ENCODE measurements around the gene NME2.
A peak's percentile ranks its signal among the peaks of the same experiment; 100 is the strongest.
"Not testable (repeated sequence)": the region's sequence is repeated elsewhere in the genome, so short reads cannot be mapped to it uniquely, and the experiment has no call there.

The NME2 gene

GRCh38 chr17:51120739-51121619, 45.2 kb upstream of the NME2 start, which contains the start of gene SPAG9:
Gene SPAG9 (minus strand): TSS chr17:51120868. CDS start chr17:51120656, 212 bp downstream.
- peak; percentile 76 for ATAC-seq (ENCODE audit: low read depth)
- H3K4me1 ChIP-seq (ENCODE audit: insufficient read depth, poor library complexity, severe bottlenecking): peaks cover 17% of the 10 kb centered on the region

GRCh38 chr17:51121620-51122472, 44.4 kb upstream of the NME2 start:
- H3K27me3 ChIP-seq (ENCODE audit: insufficient read depth, poor library complexity, severe bottlenecking): no peaks in the 10 kb centered on the region
- peak overlapping the region; percentile 75 for H3K4me3 ChIP-seq (ENCODE audit: severe bottlenecking)
- TF ChIP-seq, protein P1, sequence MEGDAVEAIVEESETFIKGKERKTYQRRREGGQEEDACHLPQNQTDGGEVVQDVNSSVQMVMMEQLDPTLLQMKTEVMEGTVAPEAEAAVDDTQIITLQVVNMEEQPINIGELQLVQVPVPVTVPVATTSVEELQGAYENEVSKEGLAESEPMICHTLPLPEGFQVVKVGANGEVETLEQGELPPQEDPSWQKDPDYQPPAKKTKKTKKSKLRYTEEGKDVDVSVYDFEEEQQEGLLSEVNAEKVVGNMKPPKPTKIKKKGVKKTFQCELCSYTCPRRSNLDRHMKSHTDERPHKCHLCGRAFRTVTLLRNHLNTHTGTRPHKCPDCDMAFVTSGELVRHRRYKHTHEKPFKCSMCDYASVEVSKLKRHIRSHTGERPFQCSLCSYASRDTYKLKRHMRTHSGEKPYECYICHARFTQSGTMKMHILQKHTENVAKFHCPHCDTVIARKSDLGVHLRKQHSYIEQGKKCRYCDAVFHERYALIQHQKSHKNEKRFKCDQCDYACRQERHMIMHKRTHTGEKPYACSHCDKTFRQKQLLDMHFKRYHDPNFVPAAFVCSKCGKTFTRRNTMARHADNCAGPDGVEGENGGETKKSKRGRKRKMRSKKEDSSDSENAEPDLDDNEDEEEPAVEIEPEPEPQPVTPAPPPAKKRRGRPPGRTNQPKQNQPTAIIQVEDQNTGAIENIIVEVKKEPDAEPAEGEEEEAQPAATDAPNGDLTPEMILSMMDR (IDR thresholded peaks at IDR 0.05; ENCODE audit: poor library complexity, severe bottlenecking): no peak
- no peaks in the 10 kb centered on the region for H3K9me3 ChIP-seq (ENCODE audit: severe bottlenecking)
- H3K27ac ChIP-seq (ENCODE audit: poor library complexity, severe bottlenecking): peak overlapping the region; percentile 95
- H3K36me3 ChIP-seq (ENCODE audit: low read depth): 0 out of 2 replicates have a peak, but pooled peaks cover 4% of the 10 kb centered on the region
- H3K4me1 ChIP-seq (ENCODE audit: insufficient read depth, poor library complexity, severe bottlenecking): peaks cover 17% of the 10 kb centered on the region
- ATAC-seq (ENCODE audit: low read depth) (peak; percentile 63), DNase-seq (ENCODE audit: low spot score) (peak; percentile 92)

More at GRCh38 chr17:51120739-51121619, 45.2 kb upstream of the NME2 start, which contains the start of gene SPAG9:
- DNase-seq (ENCODE audit: low spot score): peak; percentile 97
- peak within 1 kb of the TSS; percentile 95 for H3K27ac ChIP-seq (ENCODE audit: poor library complexity, severe bottlenecking)
- no peaks in the 10 kb centered on the region for H3K27me3 ChIP-seq (ENCODE audit: insufficient read depth, poor library complexity, severe bottlenecking)
- TF ChIP-seq, protein P1 (IDR thresholded peaks at IDR 0.05; ENCODE audit: poor library complexity, severe bottlenecking): no peak
- H3K36me3 ChIP-seq (ENCODE audit: low read depth): 0 out of 2 replicates have a peak, but pooled peaks cover 4% of the 10 kb centered on the region
- H3K9me3 ChIP-seq (ENCODE audit: severe bottlenecking): no peaks in the 10 kb centered on the region
- peak within 1 kb of the TSS; percentile 75 for H3K4me3 ChIP-seq (ENCODE audit: severe bottlenecking)

GRCh38 chr17:51122473-51123115, 43.6 kb upstream of the NME2 start:
- H3K27ac ChIP-seq (ENCODE audit: poor library complexity, severe bottlenecking): peak overlapping the region; percentile 95
- H3K9me3 ChIP-seq (ENCODE audit: severe bottlenecking); H3K27me3 ChIP-seq (ENCODE audit: insufficient read depth, poor library complexity, severe bottlenecking); DNase-seq (ENCODE audit: low spot score); ATAC-seq (ENCODE audit: low read depth); H3K36me3 ChIP-seq (ENCODE audit: low read depth): not testable (repeated sequence)
- H3K4me3 ChIP-seq (ENCODE audit: severe bottlenecking): peak overlapping the region; percentile 75
- peaks cover 17% of the 10 kb centered on the region for H3K4me1 ChIP-seq (ENCODE audit: insufficient read depth, poor library complexity, severe bottlenecking)

DNA sequence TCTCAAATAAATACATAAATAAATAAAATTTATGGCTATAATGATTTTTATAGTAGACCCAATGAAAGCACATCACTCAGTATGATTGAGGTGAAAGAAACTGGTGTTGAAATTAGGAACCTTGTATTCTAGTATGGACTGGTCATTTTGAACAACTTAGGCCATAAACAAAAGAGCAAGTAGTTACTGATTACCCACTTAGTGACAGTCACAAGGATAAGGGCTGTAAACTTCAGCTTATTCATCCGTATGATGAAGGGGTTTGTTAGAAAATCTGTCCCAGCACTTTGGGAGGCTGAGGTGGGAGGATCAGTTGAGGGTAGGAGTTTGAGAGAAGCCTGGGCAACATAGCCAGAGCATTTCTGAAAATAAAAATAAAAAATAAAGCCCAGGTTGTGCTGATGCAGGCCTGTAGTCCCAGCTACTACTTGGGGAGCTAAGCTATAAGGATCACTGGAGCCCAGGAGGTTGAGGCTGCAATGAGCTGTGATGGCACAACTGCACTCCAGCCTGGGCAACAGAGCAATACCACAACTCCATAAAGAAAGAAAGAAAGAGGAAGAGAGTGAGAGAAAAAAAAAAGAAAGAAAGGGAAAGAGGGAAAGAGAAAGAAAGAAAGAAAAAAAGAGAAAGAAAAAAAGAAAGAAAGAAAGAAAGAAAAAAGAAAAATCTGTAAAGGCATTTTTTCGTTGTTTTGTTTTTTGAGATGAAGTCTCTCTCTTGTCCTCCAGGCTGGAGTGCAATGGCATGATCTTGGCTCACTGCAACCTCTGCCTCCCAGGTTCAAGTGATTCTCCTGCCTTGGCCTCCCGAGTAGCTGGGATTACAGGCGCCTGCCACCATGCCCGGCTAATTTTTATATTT, 41.3 kb upstream of the NME2 start:
- ATAC-seq (ENCODE audit: low read depth): no peak

More for the DNA sequence above, 41.3 kb upstream of the NME2 start:
- Histone ChIP-seq H3K27ac (ENCODE audit: poor library complexity, severe bottlenecking) (no peak overlapping the region), H3K27me3 (ENCODE audit: insufficient read depth, poor library complexity, severe bottlenecking) (no peaks in the 10 kb centered on the region), H3K4me1 (ENCODE audit: insufficient read depth, poor library complexity, severe bottlenecking) (peaks cover 13% of the 10 kb centered on the region), H3K9me3 (ENCODE audit: severe bottlenecking) (no peaks in the 10 kb centered on the region), H3K4me3 (ENCODE audit: severe bottlenecking) (no peak overlapping the region), H3K36me3 (ENCODE audit: low read depth) (no peaks in the 10 kb centered on the region)
- DNase-seq (ENCODE audit: low spot score): no peak
- TF ChIP-seq, protein P1 (IDR thresholded peaks at IDR 0.05; ENCODE audit: poor library complexity, severe bottlenecking): no peak

Measured in RWPE2 (cell line).